ENCODE results near the gene EMC6.
A peak's percentile ranks its signal among the peaks of the same experiment; 100 is the strongest.

Gene EMC6

DNA sequence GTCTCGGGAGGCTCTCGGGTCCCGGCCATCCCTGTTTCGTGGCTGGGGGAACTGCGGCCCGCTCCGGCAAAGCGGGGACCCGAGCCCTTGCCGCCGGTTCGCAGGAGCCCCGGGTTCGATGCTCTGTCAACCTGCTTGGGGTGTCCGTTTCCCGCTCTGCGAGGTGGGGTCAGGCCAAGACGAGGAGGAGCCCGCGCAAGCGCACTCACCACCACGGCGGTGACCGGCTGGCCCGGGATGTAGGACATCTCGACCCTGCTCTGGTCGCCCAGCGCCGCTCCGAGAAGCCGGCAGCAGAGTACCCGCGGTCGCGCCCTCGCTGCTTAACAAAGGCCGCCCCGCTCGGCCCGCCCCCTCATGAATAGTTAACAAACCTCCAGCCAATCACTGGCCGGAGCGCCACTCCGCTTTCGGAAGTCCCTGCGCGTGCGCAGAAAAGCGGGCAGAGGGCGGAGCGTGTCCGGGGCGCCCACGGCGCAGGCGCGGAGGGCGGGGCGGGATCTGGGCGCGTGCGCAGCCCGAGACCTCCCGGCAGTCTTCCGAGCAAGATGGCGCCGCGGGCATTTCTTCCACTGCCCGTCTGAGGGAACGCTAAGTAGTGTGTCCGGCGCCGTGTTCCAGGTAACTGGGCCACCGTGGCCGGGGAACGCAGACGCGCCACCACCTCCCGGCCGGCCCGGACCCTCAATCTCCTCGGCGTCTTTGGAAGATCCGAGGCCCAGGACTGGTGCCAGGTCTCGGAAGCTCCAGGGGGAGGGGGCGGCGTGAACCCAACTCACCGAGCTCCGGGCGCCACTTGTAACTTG is at the start of gene EMC6, which contains the start of gene TAX1BP3:
Gene EMC6, plus strand, starts transcription at position 534 of the 806 bp plus-strand sequence. CDS start 335 bp downstream, outside the sequence.
Gene TAX1BP3, minus strand, starts transcription at position 300 of the 806 bp plus-strand sequence. Its CDS starts 52 bp downstream, at position 248.
- DNase-seq (ENCODE audit: low spot score) = peak; percentile 99
- POLR2A ChIA-PET (ENCODE audit: low non-redundant PET) = interaction anchor here (0.6 to 1.8 kb wide), 2 partner anchors 14 to 32 kb away, joined by 6 to 8 read pairs; partner anchors contain the start of genes CTNS and SHPK
- CTCF ChIA-PET = interaction anchor here (0.7 kb wide), 1 partner anchor 72 kb away, joined by 3 read pairs; no protein-coding TSS in a partner anchor
- H3K27ac ChIP-seq = peak within 1 kb of the TSS; percentile 98
- TF ChIP-seq, protein P1, sequence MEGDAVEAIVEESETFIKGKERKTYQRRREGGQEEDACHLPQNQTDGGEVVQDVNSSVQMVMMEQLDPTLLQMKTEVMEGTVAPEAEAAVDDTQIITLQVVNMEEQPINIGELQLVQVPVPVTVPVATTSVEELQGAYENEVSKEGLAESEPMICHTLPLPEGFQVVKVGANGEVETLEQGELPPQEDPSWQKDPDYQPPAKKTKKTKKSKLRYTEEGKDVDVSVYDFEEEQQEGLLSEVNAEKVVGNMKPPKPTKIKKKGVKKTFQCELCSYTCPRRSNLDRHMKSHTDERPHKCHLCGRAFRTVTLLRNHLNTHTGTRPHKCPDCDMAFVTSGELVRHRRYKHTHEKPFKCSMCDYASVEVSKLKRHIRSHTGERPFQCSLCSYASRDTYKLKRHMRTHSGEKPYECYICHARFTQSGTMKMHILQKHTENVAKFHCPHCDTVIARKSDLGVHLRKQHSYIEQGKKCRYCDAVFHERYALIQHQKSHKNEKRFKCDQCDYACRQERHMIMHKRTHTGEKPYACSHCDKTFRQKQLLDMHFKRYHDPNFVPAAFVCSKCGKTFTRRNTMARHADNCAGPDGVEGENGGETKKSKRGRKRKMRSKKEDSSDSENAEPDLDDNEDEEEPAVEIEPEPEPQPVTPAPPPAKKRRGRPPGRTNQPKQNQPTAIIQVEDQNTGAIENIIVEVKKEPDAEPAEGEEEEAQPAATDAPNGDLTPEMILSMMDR (conservative IDR thresholded peaks at IDR 0.05; ENCODE audit: low read depth) = no peak

DNA sequence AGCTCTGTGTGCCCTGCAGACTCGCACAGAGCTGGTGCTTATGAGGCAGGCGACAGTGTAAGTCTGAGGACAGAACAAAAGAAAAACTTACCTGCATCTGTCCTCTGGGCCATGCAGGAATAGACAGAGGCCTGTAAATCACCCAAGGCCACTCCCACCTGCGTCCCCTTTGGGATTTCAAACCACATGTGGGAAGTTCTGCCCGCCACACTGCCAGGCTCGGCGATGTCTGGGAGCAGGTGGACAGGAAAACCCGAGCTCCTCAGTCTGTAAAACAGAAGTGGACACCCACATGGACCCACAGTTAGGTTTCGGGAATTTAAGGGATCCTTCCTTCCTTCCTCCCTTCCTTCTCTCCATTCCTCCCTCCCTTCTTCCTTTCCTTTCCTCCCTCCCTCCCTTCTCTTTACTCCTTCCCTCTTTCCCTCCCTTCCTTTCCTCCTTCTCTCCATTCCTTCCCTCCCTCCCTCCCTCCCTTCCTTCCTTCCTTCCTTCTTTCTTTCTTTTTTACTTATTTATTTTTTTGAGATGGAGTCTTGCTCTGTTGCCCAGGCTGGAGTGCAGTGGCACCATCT is 47.4 kb upstream of the EMC6 start:
- TF ChIP-seq, protein P1 (conservative IDR thresholded peaks at IDR 0.05; ENCODE audit: low read depth) = no peak
- H3K27ac ChIP-seq = no peak overlapping the region
- ChIA-PET POLR2A (ENCODE audit: low non-redundant PET) (no interaction called here), CTCF (no interaction called here)
- DNase-seq (ENCODE audit: low spot score) = no peak

DNA sequence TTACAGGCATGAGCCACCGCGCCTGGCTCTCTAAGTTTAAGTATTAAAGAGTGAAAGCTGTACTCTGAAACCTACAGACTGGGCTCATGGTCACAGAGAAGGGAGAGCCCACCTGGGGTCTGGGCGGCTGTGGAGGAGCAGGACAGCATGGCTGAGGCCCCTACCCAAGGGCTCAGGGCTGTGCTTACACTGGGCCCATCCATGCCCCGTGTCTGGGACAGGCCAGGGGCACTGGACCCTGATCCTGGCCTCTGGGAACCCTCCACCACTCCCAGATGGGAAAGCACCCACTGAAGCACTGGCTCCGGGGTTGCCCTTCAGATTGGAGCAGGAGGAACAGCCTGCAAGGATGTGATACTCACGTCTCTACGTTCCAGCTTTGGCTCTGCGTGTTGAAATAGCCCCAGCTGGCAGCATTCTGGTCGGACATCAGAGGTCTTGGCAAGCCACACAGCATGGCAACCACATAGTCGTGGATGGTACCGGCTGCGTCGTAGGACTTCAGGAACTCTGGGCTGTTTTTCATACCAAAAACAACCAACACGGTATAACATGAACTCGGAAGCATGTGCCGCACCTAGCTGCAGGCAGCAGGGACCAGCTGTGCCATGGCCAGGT is 45.5 kb upstream of the EMC6 start:
- CTCF ChIA-PET = no interaction called here
- TF ChIP-seq, protein P1 (conservative IDR thresholded peaks at IDR 0.05; ENCODE audit: low read depth) = no peak

DNA sequence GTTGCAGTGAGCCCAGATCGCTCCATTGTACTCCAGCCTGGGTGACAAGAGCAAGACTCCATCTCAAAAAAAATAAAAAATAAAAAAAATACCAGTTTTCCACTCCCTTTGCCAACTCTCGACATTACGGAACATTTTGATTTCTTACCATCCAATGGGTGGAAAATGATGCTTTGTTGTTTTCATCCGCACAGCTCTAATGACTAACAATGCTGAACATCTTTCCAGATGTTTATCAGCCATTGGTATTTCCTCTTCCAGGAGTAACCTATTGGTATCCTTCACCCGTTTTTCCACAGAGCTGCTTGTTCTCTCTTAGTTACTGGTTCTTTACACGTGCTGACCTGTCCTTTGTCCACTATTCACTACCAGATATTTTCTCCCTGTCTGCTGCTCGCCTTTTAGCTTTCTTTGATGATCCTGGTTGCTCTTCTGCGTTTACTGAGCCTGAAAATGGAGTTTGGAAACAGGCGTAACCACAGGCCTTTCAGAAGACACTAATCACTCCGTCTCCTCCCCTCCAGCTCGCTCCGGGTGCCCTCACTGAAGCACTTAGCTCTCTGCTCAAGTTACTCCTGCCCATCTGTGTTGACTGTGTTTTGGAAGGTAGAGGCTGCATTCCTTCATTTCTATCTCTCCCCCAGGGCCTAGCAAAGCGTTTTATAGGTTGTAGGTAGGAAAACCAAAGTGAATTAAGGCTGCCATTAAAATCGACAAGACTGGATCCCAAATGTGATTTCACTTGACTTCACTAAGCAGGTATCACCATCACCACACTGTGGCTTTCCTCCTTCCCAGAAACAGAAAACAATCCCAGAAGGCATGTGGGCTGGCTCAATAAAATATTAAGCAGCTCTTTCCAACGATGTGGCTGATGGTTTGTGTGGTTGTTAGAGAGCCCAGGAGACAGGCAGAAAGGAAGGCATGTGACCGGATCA is 41.5 kb upstream of the EMC6 start:
- DNase-seq (ENCODE audit: low spot score) = no peak
- POLR2A ChIA-PET (ENCODE audit: low non-redundant PET) = interaction anchor here (0.8 kb wide), 1 partner anchor 9 kb away, joined by 3 read pairs; the partner anchor contains the start of genes CTNS and SHPK
- TF ChIP-seq, protein P1 (conservative IDR thresholded peaks at IDR 0.05; ENCODE audit: low read depth) = no peak
- H3K27ac ChIP-seq = no peak overlapping the region
- CTCF ChIA-PET = interaction anchor here (0.6 kb wide), 3 partner anchors 15 to 175 kb away, joined by 3 to 5 read pairs (median 4); no protein-coding TSS in a partner anchor

More for the DNA sequence above, 45.5 kb upstream of the EMC6 start:
- DNase-seq (ENCODE audit: low spot score) = no peak
- no peak overlapping the region for H3K27ac ChIP-seq
- POLR2A ChIA-PET (ENCODE audit: low non-redundant PET) = no interaction called here

DNA sequence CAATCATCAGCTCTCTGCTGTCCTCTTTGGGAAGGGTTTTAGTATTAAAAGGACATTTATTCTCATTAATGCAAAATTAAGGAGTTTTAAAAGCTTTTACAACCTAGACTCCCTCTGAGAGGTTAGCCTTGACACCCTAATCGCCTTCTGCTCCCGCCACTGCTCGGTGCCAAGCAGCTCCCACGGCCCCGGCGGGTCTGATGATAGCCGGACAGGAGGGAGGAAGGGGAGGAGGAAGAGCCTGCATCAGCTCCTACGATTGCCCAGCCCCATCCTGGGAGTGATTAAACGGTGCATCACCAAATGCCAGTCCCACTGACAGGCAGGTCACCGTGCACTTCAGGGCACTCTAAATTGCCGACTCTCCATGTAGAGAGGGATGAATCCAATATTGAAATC is 40.8 kb upstream of the EMC6 start:
- ChIA-PET CTCF (interaction anchor here (0.6 kb wide), 1 partner anchor 27 kb away, joined by 3 read pairs; no protein-coding TSS in a partner anchor), POLR2A (ENCODE audit: low non-redundant PET) (no interaction called here)
- no peak for DNase-seq (ENCODE audit: low spot score)
- TF ChIP-seq, protein P1 (conservative IDR thresholded peaks at IDR 0.05; ENCODE audit: low read depth) = no peak
- no peak overlapping the region for H3K27ac ChIP-seq

Measured in RWPE1 (cell line).